Pulmonary artery endothelial cell (primary cell): ENCODE measurements around the gene FCHO2. TPM values are rescaled to one million over a fixed set of nuclear protein-coding genes. Genes with fewer than 3 reads are reported as not detected.

Experiments
- DNase-seq: peaks from one replicate; pipeline ENCODE4 v3.0.0-alpha.2; 2011; ENCODE audit warnings: low read depth, low spot score
- total RNA-seq: library from RNA; depleted of rRNA; stranded (reverse); fragments of >200 nt; gene quantifications from 2 replicates; pipeline ENCODE4 v1.2.3, GENCODE V29; 2014

Gene FCHO2
- total RNA-seq, 1 donor from 2014 or later = 20.4 TPM

DNA sequence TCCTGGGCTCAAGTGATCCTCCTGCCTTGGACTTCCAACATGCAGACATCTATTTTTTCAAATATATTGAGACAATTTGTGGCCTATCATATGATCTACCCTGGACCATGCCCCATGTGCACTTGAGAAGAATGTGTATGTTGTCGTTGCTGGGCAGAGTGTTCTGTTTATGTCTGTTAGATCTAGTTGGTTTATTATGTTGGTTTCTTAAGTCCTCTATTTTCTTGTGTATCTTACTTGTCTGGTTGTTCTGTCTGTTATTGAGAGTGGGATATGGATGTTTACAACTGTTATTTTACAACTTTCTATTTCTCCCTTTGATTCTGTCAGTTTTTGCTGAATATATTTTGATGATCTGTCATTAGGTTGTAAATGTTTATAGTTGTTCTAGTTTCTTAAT is 154.3 kb downstream of the FCHO2 start:
- no peak for DNase-seq

DNA sequence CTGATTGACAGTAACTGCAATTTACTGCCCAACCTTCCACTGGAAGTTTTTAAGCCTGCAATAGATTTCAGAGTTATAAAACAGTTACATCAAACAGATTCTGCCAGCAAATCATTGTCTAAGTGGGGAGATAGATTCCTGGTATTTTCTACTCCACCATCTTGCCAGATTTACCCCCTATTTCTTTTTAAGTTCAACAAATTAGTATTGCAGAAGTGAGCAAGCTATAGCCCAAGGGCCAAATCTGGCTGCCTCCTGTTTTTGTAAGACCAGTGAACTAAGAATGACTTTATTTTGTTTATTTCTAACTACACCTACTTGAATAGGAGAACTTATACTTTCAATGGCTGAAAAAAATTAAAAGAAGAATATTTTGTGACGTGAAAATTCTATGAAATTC is 155.7 kb downstream of the FCHO2 start:
- no peak for DNase-seq

DNA sequence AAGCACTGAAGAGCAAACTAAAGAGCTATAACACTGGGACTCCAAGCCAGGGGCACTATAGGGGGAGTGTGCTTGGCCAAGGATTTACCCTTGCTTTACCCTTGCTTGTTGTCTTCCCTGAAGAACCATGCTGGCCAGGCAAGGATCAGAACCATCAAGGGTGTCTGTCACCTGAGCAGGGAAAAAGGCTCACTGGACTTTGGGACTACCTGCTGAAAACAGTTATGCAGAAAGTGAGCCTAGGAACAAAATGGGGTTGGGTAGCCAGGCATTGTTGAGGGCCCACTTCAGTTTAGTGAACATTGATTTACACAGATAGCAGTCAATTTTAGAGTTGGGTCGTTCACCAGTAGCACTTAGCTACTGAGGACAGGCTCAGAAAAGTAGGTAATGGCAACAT is 156.5 kb downstream of the FCHO2 start:
- DNase-seq = no peak

DNA sequence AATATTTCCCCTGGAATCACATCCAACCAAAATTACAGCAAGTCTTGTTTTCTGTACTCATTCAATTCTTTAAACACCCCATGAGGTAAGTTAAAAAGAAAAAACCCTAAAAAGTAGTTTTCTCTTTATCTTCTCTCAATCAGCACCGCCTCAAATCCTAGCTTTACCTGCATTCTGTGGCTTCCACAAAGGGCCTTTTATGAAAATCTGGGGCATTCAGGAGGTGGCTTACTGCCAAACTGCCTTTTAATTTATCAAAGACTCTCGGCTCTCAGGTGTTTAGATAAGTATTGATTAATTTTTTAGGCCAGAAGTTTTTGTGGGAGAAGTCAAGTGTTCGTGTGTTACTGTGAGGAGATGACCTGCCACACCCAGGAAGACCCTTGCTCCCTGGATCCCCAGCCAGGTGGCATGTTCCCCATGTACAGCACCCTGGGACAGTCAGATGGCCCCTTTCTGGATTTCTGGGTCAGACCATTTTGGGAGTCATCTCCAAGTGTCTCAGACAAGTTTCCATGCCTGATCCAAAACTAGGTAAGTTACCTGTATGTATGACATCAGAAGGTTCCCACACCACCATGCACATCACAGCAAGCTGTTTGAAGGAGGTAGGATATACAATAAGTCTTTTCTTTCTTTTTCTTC is 158.3 kb downstream of the FCHO2 start:
- no peak for DNase-seq

DNA sequence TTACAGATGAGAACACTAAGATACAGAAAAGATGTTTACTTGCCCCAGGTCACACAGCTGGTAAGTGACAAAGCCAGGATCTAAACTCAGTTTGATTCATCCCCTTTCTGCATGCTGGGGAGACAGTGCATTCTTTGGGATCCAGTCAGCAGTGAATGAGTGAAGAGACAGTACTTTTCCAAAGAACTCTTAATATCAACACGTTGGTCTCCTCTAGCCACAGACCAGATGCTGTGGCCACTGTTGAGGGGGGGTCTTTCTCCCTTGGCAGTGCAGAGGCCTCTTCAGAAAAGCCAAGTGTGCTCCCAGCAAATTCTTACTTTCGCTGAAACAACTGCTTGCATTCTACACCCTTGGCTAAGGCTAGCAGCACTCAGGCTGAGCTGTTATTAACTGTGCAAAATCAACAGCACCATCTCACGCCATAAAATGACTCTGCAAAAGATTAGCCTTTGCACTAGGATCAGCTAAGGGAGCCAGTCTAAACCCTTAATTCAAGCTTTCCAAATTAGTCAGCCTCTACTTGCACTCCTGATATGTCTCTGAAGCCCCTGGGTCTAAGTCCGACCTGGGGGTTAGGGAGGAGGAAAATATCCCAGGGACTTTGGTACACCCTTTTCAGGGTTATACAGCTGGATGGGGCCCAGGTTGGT is 159.7 kb downstream of the FCHO2 start:
- no peak for DNase-seq

DNA sequence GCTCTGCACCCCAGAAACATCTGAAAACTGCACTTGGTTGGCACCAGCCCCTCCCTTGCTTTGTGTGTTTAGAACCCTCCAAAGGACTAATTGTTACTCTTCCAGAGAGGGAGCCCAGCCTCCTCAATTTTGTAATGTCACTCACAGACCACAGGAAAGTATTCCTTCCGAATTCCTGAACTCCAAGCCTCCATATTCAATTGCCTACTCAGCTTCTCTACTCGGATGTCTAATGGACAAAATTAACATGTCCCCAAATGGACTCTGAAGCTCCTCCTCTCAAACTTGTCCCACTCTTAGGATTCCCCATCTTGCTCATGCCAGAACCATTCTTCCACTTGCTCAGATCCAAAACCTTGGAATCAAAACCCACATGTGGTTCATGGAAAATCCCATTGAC is 160.7 kb downstream of the FCHO2 start:
- DNase-seq = no peak

DNA sequence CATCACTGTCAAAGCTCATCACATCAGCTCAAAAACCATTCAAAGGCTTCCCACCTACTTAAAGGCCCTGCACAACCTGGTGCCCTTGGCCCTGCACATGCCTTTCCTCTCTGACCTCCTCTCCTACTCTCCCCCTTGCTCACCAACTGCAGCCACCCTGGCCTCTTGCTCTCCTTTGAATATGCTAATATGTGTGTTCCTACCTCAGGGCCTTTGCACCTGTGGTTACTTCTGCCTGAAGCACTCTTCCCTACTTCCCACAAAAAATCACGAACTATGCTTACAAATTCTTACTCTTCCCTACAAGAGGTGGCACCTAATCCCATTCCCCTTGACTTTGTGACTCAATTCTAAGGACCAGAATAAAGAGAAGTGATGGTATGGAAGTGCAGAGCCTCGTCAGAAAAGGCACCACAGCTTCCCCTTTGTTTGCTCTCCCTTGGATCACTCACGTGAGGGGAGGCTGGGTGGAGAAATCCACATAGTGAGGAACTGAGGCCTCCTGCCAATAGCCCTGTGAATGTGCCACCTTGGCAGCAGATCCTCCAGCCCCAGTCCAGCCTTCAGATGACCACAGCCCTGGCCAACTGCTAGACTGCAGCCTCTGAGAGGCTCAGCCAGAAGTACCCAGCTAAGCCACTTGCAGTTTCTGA is 161.4 kb downstream of the FCHO2 start:
- no peak for DNase-seq

DNA sequence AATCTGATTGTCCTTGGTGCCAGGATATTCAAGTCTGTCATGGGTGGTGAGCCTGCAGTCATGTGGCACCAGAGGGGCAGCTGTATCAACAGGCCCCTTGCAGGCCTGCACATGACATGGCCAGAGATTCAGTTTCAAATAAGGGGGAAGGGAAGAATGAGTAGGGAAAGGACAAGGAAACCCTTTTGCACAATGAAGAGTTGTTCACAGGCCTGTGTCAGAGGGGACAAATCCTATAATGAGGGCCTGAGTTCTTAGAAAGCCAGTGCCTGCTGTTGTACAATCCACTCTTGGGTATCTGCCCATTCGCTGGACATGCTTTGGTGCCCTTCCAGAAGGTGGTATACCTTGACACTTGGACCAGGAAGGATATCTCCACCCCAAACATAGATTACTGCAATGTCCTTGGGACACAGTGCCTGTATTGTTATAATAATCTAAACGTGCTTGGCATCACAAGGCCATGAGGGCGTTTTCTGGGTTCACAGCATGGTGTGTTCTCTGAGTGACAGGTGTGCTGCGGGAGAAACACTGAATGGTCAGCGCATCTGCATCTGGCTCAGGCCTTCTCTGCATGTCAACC is 162.6 kb downstream of the FCHO2 start:
- no peak for DNase-seq

DNA sequence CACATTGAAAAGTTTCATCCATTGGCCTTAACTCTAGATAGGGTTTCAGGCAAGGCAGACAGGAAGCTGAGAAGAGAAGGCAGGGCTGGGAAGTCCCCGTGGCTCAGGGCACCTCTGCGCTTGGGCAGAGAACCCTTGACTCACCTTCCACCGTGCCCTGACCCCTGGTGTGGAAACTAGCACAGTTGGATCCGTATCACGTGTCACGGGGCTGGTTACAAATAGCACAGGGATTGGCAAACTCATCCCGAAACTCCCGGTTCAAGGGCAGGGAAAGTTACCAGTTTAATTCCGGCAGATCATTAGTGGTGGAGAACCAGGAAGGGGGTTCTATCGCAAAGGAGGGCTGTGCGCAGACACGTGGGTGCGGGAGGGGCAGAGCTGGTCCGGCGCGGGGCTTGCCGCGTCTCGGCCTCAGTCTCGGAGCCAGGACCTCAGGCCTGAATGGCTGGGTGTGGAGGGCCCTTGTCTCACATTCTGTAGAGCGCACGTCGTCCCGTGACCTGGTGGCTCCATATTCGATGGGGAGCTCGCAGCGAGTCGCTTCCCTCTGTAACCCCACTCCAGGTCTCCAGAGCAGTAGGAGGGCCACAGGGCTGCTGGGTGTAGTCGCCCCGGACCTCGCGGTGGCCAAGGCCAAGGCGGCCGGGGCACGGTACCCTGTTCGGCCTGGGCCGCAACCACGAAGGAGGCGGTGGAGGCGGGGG is 163.8 kb downstream of the FCHO2 start:
- no peak for DNase-seq

DNA sequence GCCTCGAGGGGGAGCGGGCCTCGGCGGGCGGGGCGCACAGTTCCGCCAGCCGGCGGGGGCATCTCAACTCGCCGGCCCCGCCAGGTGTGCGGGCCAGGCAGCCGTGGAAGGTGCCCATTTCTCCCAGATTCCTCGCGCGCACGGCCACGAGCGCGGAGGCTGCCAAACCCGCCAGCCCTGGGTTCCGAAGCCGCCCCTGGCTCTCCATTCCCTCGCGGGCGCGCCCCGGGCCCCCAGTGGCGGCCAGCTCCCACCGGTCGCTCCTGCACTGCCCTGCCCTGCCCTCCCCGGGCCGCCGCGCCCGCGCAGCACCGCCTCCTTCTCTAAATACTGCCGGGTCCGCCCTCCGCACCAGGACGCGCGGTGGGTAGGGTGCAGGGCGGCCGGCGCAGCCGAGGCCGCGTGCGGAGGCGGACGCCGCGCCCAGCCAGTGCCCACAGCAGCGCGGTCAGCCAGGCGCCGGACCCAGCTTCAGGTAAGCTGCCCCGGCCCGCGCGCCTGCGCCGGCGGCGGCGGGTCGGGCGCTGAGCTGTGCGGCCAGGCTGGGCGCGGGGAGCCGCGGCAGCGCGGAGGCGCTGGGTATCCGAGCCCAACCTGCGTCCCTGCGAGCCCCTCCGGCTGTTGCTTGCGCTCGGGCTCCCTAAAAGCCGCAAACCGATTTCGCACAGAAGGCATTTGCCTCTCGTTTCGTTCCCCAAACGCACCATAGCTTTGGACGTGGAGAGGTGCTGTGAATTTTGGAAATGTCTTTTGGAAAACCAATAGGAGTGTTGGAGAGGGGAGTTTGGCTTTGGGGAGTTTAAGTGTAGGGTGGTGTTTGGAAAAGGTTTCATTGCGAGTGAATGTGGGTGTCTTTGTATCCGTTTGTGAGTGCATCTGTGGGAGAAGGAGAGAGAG is 164.6 kb downstream of the FCHO2 start, which contains the start of gene TMEM171:
Gene TMEM171 (plus strand): TSS at position 354 of the 897 bp plus-strand sequence. CDS start 2,799 bp downstream, outside the sequence.
- DNase-seq = no peak

DNA sequence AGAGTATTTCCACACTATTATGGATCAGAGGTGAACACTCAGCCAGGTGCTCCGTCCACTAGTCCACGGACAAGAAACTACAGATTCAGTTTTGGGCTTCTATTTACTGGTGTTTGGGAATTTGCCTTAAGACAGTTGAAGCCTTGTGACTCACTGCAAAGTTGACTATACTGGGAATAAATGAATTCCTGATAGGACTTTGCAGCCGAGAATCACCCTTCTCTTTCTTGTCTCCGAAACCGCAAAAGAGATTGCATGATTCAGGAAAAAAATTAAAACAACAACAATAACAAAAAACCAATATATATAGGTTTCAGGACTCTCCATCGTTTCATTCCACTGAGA is 165.2 kb downstream of the FCHO2 start:
- DNase-seq = no peak

DNA sequence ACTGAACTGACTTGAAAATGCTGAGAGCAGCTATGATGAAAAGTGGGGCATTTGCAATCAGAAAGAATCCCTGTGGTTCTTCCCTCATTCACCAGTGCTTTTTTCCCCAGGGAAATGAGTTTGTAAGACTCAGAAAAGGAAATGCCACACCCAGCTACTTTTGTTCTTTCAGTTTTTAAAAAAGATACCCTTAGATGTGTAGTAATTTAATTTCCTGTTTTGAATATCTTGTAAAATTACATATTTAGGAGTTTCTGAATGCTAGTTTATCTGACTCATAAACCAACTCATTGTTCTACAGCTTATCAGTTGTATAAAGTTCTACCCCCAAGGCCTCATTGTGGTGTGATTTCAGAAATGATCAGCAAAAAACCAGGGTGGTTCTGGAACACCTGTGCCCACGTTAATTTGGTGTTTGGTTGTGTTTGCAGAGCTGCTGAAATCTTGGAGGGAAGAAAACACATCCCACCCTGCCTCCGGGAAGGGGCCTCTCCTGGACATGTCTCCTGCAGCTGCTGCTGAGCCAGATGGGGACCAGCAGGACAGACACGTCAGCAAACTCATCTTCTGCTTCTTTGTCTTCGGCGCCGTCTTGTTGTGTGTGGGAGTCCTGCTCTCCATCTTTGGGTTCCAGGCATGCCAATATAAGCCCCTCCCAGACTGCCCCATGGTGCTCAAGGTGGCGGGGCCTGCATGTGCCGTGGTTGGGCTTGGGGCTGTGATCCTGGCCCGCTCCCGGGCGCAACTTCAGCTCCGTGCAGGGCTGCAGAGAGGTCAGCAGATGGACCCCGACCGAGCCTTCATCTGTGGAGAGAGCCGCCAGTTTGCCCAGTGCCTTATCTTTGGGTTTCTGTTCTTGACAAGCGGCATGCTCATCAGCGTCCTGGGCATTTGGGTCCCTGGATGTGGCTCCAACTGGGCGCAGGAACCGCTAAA is 167.3 kb downstream of the FCHO2 start:
- peak; percentile 55 for DNase-seq

DNA sequence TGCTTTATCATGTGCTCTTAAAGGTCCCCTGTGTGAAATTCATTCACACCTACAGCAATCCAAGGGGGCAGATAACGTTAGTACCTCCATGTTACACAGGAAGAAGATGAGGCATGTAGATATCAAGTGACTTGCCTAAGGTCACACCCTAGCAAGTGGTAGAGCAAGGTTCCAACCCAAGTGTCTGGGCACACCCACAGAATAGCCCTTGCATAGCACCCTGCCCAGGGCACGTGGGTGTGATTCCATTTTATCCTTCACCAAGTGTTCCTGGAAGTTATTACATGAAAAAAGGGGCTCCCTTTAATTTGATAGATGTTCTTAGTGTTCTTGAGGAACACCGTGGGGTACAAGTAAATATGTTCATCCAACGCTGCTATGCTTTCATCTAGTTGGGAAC is 169.4 kb downstream of the FCHO2 start:
- no peak for DNase-seq

DNA sequence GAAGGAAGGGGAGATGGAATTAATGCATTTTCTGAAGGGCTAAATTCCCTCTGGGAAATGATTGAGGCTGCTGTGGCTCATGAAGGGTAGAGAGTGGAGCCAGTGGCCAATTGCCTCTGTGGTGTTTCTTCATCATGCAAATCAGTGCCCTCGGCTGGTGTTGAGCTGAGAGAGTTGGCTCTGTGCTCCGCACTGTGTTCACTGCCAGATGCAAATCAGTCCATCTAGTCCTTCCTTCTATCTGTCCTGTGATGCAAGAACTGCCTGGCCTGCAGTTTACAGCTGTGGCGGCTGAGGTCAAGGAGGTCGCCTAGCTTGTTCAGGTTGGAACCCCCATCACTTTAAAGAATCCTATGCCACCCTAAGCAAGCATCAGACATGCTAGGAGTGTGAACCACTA is 170.5 kb downstream of the FCHO2 start:
- no peak for DNase-seq

DNA sequence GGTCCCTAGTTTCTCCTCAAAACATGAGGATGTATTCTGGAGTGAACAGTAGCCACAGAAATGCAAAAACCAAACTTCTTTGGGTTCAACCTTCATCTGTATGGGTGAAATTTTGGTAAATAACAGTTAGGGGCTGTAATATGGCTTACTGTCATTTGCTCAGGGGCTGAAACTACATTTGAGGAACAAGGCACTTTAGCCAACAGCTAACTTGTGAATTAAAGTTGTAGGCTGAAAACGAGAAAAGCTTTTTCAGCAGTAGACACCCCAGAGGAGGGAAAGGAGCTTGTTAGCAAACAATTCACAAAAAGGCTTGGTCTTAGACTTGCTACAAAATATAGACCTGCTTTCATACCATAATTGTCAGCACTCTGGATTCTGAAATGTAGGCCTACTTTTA is 171.1 kb downstream of the FCHO2 start:
- DNase-seq = no peak

DNA sequence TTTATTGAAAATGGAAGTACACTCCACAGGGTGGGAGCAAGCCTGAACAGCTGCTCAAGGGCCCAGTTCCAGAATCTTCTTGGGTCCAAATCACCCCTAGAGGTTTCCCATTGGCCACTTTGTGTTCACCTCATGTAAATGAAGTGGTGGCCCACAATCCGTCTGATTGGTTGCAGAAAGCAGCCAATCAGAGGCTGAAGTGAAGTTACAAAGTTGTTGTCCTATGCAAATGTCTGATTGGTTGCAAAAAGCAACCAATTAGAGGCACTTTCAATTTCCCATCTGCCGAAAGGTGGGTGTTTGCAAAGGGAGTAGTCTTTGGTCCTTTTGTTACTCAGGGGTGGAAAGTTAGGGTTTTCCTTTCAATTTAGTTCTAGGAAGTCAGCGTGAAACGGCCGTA is 173.3 kb downstream of the FCHO2 start:
- DNase-seq = no peak

DNA sequence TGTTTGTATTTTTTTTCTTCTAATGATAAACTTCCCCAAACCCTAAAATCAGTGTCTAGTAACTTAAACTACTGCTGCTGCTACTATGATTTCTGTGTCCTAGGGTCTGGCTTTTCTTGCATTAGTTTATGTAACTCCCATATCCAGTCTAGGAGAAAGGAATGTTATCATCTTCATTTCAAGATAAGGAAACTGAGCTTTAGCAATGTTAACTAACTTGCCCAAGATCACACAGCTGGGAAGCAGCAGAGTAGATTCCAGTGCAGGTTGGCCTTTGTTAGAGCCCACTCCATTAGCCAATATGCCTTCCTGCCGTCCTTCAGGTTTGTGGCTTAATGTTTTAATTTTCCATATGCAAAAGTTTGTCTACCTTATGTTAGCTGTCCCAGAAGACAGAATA is 175.0 kb downstream of the FCHO2 start:
- DNase-seq = no peak

DNA sequence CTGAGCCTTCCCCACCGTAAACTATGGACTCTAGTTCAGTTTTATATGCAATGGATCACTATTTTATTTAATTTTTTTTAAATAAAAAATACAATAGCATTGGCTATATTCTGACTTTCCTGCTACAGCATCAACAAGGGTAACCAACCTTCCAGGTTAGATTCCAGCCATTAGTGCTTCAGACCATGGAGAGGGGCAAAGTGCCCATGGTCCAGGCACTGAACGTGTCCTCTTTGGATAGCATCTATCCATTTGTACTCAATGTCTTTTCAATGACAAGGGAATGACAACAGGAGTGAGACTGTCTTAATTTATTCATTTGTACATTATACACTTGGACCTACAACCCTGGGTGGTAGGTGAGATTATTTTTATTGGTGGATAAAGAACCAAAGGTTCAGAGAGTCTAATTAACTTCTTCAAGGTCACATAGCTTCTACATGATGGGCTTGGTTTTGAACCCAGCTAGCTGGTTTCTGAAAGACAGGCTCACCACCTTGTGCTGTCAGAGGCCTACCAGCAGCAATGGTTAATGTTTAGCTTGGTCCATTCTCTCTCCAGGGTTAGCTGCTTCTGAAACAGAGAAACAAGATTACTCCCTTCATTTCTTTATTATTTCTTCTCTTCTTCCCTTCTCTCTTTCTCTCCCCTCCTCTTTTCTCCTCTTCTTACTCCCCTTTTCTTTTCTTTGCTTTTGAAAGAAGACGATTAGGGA is 176.0 kb downstream of the FCHO2 start:
- no peak for DNase-seq

DNA sequence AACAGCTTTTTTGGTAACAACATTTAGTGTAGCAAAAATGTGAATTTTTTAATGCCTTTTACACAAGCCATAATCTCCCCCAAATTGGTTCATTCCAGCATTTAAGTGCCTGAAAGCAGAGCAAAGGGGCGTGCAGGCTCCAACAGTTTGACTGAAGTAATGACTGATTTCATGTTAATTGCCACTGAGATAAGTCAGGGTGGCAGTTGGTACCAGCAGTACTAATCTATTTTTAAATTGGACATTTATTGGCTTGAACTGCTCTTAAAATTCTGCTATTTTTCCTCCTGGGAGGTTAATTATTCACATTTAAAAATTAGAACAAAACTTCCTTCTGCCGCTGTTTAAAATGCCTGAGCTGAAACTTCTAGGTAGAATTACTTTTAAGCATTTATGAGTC is 176.9 kb downstream of the FCHO2 start:
- DNase-seq = no peak
